Measurements from ENCODE around the gene OR6S1. TPM values are rescaled to one million over a fixed set of nuclear protein-coding genes. Genes with fewer than 3 reads are reported as not detected.

OR6S1 gene, protein sequence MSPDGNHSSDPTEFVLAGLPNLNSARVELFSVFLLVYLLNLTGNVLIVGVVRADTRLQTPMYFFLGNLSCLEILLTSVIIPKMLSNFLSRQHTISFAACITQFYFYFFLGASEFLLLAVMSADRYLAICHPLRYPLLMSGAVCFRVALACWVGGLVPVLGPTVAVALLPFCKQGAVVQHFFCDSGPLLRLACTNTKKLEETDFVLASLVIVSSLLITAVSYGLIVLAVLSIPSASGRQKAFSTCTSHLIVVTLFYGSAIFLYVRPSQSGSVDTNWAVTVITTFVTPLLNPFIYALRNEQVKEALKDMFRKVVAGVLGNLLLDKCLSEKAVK
- total RNA-seq = not detected

DNA sequence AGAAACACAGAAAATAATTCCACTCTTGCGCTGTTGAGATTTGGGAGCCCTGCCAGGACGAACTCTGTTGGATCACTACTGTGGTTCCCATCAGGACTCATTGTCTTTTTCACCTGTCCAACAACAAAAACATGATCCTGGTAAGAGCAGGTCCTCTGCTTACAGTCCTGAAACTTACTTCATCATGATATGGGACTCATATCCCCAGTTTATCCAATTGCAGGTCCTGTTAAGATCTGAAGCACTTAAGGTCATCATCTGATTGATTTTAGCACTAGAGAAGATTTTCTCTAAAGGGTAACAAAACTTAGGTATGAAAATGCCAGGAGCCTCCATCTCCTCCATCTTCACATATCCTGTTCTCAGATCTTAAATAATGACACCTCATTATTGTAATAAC lies at the start of gene OR6S1:
TSS of gene OR6S1 (minus strand) at position 101 of the 400 bp plus-strand sequence. CDS start at position 101, 0 bp downstream.
- H3K27me3 Mint-ChIP-seq = peaks cover 24% of the 10 kb centered on the region
- no peak for ATAC-seq (replicated peaks)

DNA sequence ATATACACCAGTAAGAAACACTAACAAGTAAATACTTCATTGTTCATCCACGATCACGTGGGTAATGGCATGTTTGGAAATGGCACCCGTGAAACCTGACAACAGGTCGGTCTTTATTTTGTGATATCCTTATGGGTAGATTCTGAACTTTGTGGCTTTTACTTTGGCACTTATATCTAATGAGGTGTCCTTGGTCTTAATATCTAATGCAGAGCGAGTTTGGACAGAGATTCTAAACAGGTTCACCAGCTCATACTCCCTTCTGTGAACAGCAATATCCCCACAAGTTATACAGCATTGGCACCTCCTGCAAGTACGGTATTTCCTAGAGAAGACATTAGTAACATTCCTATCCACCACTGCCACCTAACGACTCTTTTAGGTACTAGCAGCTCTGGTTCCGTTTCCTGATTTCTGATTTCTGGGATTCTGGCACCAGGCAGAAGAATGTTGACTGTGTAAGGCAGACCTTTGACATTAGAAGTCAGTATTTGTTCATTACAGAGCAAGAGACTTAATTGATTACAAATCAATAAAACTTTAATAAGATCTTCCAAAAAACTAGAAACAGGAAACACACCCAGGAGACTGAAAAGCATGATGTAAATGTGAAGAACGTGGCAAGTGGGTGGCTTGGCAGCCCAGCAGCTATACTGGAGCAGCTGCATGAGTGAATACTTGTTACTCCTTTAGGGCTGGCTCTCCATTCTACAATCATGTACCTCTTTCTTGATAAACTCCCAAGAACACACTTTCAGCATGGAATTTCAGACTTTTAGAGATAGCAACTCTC lies 49.6 kb upstream of the OR6S1 start:
- no peaks in the 10 kb centered on the region for H3K9me3 Mint-ChIP-seq
- no peaks in the 10 kb centered on the region for H3K27me3 Mint-ChIP-seq
- peak; percentile 78 for ATAC-seq (replicated peaks)
- H3K36me3 Mint-ChIP-seq (ENCODE audit: low read depth) = no peaks in the 10 kb centered on the region
- H3K4me3 Mint-ChIP-seq = peak overlapping the region; percentile 16
- peaks cover 9% of the 10 kb centered on the region for H3K4me1 Mint-ChIP-seq
- no peak overlapping the region for H3K27ac Mint-ChIP-seq

More for the DNA sequence above, at the start of gene OR6S1:
- H3K27ac Mint-ChIP-seq = no peak within 1 kb of the TSS
- H3K9me3 Mint-ChIP-seq = no peaks in the 10 kb centered on the region
- H3K4me3 Mint-ChIP-seq = no peak within 1 kb of the TSS
- H3K4me1 Mint-ChIP-seq = no peaks in the 10 kb centered on the region
- no peaks in the 10 kb centered on the region for H3K36me3 Mint-ChIP-seq (ENCODE audit: low read depth)

DNA sequence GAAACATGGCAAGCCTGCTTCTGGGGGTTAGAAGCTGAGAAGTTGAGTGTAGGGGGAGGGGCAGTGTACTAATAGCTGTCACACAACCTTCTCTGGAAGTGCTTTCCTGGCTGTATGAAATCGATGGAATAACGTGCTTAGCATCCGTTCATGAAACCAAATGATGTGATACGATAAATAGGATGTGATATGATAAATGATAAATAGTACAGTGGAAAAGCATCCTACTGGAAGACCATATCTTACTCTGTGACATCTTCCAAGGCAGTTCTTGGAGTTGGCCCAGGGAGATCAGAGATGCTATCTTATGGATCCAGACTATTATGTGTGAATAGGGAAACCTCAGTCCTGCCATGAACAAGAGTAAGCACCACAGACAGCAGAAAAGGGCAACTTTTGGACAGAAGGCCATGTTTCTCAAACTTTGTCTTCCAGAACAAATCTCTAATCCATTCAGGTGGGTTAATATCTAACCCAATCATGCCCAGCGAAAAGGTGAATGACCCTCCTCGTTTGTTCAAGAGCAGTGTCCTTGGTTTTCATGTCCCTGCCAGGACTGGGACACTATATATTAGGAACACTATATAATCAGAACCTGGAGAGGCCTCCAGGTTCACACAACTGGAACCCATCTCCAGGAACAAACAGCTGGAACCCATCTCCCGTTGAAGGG lies 46.8 kb upstream of the OR6S1 start, which contains the start of gene ANG:
TSS of gene ANG (plus strand) at position 598 of the 673 bp plus-strand sequence. CDS start 4,801 bp downstream, outside the sequence.
- ATAC-seq (replicated peaks) = no peak
- peaks cover 11% of the 10 kb centered on the region for H3K4me1 Mint-ChIP-seq
- H3K36me3 Mint-ChIP-seq (ENCODE audit: low read depth) = no peaks in the 10 kb centered on the region
- no peak within 1 kb of the TSS for H3K4me3 Mint-ChIP-seq
- H3K9me3 Mint-ChIP-seq = no peaks in the 10 kb centered on the region
- H3K27me3 Mint-ChIP-seq = no peaks in the 10 kb centered on the region
- no peak within 1 kb of the TSS for H3K27ac Mint-ChIP-seq

DNA sequence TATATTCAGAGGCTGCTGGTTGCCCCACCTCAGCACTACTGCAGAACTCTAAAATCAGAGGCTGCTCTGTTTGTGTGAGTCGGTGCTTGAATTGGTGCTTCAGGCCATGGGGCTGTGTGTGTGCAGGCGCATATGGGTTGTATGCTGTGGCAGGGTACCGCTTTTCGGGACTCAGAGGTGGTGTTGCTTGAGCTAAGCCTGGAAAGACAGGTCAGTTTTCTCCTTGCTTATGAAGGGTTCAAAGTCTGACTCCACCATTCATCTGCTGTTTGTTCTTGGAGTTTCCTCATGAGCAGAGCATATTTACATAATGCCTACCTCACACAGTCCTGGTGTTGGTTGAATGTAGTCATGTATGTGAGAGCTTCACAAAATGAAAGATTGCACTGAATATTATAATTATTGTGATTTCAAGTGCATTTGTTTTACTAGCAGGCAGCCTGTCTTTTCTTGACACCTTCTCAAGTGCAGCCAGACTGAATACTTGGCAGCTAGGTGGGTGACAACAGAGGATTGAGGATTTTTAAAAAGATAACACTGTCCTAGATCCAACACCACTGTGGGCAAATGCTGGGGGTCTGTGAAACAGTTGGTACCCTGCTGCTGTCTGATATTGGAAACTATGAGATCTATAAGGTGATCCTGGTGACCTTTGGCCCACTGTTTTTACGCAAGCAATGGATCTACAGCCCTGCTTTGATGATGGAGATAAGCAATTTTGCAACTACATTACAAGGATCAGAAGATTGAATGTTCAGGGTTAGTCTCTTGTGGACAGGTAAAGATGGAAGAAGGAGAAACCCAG lies 46.1 kb upstream of the OR6S1 start:
- Mint-ChIP-seq H3K27me3 (no peaks in the 10 kb centered on the region), H3K36me3 (ENCODE audit: low read depth) (no peaks in the 10 kb centered on the region), H3K9me3 (no peaks in the 10 kb centered on the region), H3K4me1 (peaks cover 11% of the 10 kb centered on the region), H3K4me3 (no peak overlapping the region), H3K27ac (no peak overlapping the region)
- no peak for ATAC-seq (replicated peaks)

- peaks cover 15% of the 10 kb centered on the region for H3K4me1 Mint-ChIP-seq
- no peak overlapping the region for H3K27ac Mint-ChIP-seq
- no peaks in the 10 kb centered on the region for H3K9me3 Mint-ChIP-seq
- ATAC-seq (replicated peaks) = no peak
- H3K4me3 Mint-ChIP-seq = peak overlapping the region; percentile 11
- H3K36me3 Mint-ChIP-seq (ENCODE audit: low read depth) = no peaks in the 10 kb centered on the region
- no peaks in the 10 kb centered on the region for H3K27me3 Mint-ChIP-seq
Measured at GRCh38 chr14:20686386-20687143, 45.1 kb upstream of the OR6S1 start.

- no peak for ATAC-seq (replicated peaks)
- Mint-ChIP-seq H3K9me3 (no peaks in the 10 kb centered on the region), H3K27ac (no peak overlapping the region), H3K27me3 (no peaks in the 10 kb centered on the region), H3K4me1 (peaks cover 24% of the 10 kb centered on the region), H3K4me3 (no peak overlapping the region), H3K36me3 (ENCODE audit: low read depth) (no peaks in the 10 kb centered on the region)
Measured at GRCh38 chr14:20684662-20685456, 43.4 kb upstream of the OR6S1 start.

GRCh38 chr14:20683891-20684661 lies 42.6 kb upstream of the OR6S1 start, which contains the start of gene RNASE4:
RNASE4 (plus strand) TSS chr14:20684560; CDS start chr14:20699372, 14,812 bp downstream.
- Mint-ChIP-seq H3K27ac (no peak within 1 kb of the TSS), H3K4me3 (no peak within 1 kb of the TSS), H3K36me3 (ENCODE audit: low read depth) (no peaks in the 10 kb centered on the region), H3K4me1 (peaks cover 24% of the 10 kb centered on the region), H3K27me3 (no peaks in the 10 kb centered on the region), H3K9me3 (no peaks in the 10 kb centered on the region)
- peak; percentile 45 for ATAC-seq (replicated peaks)

- H3K36me3 Mint-ChIP-seq (ENCODE audit: low read depth) = no peaks in the 10 kb centered on the region
- H3K4me1 Mint-ChIP-seq = peaks cover 24% of the 10 kb centered on the region
- H3K9me3 Mint-ChIP-seq = no peaks in the 10 kb centered on the region
- H3K27ac Mint-ChIP-seq = no peak overlapping the region
- peak; percentile 42 for ATAC-seq (replicated peaks)
- H3K4me3 Mint-ChIP-seq = no peak overlapping the region
- H3K27me3 Mint-ChIP-seq = no peaks in the 10 kb centered on the region
Measured at GRCh38 chr14:20683125-20683890, 41.8 kb upstream of the OR6S1 start.

GRCh38 chr14:20682435-20683124 lies 41.1 kb upstream of the OR6S1 start:
- no peak overlapping the region for H3K4me3 Mint-ChIP-seq
- H3K4me1 Mint-ChIP-seq = peaks cover 24% of the 10 kb centered on the region
- ATAC-seq (replicated peaks) = peak; percentile 75
- no peaks in the 10 kb centered on the region for H3K9me3 Mint-ChIP-seq
- no peak overlapping the region for H3K27ac Mint-ChIP-seq
- H3K27me3 Mint-ChIP-seq = no peaks in the 10 kb centered on the region
- H3K36me3 Mint-ChIP-seq (ENCODE audit: low read depth) = no peaks in the 10 kb centered on the region

- no peak for ATAC-seq (replicated peaks)
- Mint-ChIP-seq H3K27me3 (no peaks in the 10 kb centered on the region), H3K9me3 (no peaks in the 10 kb centered on the region), H3K4me1 (peaks cover 24% of the 10 kb centered on the region), H3K27ac (no peak overlapping the region), H3K36me3 (ENCODE audit: low read depth) (no peaks in the 10 kb centered on the region), H3K4me3 (no peak overlapping the region)
Measured at GRCh38 chr14:20682127-20682434, 40.6 kb upstream of the OR6S1 start.

DNA sequence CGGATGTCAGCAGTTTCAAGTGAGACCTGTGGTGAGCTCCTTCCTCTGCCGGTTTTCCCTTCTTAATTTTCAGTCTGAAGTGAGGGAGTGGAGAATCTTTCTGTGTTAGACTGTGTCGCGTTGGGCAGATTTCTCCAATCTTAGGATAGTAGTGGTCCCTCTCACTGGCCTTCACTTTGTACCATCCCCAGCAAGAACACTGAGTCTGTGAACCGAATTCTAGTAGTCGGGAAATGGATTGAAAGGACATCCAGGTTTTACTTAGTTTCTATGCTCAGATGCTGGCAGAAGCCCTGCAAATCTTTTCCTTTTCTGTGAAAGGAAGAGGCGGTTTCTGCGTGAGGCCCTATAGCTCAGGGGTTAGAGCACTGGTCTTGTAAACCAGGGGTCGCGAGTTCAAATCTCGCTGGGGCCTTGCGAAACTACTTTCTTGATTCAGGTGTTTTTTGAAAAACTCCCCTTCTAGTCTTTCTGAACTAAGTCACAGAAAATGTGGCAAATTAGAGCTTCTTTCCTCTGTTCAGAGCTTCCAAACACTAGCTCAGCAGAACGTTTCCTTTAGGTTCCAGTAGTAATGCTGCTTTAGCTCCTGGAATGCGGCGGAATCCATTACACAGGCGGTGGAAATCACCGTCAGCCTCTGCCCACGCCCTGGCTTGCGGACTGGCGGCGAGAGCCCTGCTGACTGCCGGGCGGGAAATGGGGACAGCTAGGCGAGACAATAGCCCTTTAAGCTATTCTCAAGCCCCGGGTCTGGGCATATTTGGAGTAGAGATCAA lies 40.0 kb upstream of the OR6S1 start:
- H3K36me3 Mint-ChIP-seq (ENCODE audit: low read depth) = no peaks in the 10 kb centered on the region
- no peaks in the 10 kb centered on the region for H3K27me3 Mint-ChIP-seq
- H3K4me1 Mint-ChIP-seq = peaks cover 26% of the 10 kb centered on the region
- peak; percentile 30 for ATAC-seq (replicated peaks)
- H3K9me3 Mint-ChIP-seq = no peaks in the 10 kb centered on the region
- H3K27ac Mint-ChIP-seq = no peak overlapping the region
- H3K4me3 Mint-ChIP-seq = no peak overlapping the region
